GM19238 (cell line): ENCODE measurements around the gene RABGAP1L.
"Not testable (repeated sequence)": the region's sequence is repeated elsewhere in the genome, so short reads cannot be mapped to it uniquely, and the experiment has no call there.

ENCODE experiments used
- DNase-seq: peaks from one replicate; pipeline ENCODE4 v3.0.0; 2011; ENCODE audit warnings: low spot score; ENCODE audit not compliant: insufficient read length

RABGAP1L gene

DNA sequence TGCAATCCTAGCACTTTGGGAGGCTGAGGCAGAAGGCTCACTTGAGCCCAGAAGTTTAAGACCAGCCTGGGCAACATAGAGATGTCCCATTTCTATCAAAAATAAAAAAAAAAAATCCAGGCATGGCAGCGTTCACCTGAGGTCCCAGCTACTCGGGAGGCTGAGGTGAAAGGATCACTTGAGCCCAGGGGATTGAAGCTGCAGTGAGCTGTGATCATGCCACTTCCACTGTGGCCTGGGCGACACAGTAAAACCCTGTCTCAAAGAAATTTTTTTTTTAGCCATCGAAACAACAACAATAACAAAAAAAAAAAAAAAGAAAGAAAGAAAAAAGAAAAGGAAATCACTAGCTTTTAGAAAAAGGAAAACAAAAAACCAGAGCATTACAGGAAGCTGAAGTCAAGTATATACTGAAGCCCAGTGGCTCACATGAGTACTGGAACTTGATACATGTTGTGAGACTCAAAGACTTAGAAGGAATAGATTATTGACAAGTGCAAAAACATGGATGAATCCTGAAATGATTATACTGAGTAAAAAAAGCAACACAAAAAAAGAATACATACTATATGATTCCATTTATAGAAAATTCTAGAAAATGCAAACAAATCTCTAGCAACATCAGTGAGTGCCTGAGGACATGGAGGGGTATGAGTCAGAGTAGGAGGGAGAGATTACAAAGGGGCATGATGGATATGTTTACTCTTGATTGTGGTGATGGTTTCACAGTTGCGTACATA, 6.1 kb upstream of the RABGAP1L start:
- no peak for DNase-seq

DNA sequence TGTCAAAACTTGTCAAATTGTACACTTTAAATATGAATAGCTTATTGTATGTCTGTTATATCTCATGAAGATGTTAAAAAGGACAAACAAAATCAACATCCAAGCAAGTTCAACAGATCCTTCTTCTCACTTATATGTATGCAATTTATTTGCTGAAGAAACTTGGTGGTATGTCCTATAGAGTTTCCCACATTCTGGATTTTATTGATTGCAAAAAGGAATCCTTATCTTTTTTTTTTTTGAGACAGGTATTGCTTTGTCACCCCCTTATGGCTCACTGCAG, 5.6 kb upstream of the RABGAP1L start:
- no peak for DNase-seq

DNA sequence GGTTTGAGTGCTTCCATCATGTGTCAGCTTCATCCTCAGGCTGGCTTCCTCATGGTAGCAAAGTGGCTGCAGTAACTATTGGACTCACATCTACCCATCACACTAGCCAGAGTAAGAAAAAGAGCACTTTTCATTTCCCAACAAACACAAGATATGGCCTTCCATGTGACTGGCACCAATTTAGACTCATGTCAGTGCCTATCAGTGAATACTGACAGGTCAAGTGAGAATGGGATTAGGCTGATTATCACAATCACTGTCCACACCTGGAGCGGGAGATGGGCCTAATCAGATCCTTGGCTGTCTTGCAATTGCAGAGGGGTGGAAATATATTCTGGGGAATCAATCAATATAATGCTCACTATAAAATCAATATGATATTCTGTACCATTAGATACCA, 2.9 kb upstream of the RABGAP1L start:
- DNase-seq = no peak

DNA sequence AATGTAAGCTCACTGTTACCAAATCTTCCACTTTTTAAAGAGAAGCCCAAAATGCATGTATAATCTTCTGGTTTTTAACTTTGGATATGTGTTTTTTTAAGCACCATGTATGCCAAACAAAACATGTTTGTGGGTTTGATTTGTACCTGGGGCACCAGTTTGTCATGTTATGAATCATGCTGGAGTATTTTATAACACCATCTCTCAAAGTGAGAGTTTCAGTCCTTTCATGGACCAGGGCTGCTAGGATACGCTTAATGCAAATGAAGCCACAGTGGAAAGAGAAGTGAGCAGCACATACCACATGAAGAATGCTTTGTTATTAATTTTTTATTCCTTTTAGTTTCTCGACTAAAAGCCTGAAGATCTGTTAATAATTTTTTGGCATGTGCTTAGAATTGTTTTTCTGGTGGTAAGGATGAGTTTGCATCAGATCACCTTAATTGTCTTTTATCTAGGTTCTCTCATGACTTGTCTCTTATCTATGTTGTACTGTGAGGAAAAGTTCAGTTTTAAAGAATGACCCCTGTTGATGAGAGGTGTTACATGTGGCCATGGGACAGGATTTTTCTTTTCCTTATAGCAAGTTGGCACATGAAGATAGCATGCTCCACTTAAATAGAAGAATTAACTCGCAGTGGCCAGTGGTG, 2.0 kb upstream of the RABGAP1L start:
- peak; percentile 27 for DNase-seq

DNA sequence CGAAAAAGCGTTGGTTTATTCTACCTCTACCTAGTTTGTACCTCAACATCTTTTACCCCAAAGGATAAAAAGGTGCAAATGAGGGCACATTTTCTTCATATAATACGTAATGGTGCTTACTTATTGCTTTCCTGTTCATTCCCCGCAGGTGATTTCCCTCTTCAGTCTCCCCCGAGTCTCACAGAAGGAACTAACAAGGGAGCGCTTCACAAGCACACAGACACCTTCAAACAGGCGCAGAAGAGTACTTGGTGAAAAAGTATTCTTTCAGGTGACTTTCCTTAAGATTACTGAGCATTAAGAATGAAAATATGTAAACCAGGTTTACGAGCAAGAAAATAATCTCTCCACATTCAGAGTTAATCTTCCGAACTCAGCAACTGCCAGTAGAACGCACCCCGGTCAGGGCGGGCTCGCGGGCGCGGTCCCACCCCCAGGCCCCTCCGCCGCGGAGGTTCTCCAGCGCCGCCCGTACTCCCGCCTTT, 511 bp upstream of the RABGAP1L start:
- DNase-seq = peak; percentile 21

DNA sequence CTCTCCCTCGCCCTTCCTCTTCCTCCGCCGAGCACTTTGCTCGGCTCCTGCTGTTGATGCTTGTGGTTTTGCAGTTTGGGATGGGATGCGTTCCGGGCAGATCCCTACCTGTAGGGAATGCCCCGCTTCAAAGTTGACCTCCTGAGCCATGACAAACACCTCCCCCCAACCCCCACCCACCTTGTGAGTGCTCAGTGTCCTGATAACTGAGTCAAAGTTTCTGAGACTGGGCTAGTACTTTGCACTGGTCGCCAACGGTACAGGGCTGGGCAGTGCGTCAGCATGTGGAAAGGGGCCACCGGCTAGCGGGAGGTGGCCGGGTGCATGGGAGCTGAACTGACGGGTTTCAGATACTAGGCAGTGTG, 771 bp downstream of the RABGAP1L start:
- DNase-seq = no peak

DNA sequence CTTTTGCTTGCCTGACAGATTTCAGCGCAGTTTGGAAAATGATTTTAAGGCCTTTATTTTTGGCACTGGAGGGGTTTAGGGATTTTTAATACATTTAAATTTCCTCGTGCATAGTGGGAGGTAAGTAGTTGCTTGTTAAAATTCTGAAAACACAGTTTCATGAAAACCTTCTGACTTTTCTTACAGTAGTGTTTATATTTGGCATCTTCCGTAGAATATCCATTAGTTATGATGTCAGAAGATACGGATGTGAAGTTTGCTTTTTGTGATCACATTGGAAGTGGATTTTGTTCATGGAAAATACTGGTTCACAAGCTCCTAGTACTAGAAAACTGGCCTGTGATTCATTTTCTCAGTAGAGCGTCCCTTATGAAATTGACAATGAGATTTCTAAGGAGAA, 1.3 kb downstream of the RABGAP1L start:
- DNase-seq = no peak

DNA sequence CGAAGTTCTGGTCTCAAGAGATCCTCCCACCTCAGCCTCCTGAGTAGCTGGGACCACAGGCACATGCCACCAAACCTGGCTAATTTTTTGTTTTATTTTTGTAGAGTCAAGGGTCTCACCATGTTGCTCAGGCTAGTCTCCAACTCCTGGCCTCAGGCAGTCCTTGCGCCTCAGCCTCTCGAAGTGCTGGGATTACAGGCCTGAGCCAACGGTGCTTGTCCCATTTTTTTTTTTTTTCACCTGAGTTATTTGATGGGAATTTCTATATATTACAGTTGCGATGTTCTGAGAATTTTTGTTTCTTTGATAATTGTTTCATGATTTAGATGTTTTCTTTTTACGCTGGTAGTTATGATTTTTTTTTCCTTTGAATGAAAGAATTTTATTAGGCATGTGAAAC, 2.5 kb downstream of the RABGAP1L start:
- no peak for DNase-seq

DNA sequence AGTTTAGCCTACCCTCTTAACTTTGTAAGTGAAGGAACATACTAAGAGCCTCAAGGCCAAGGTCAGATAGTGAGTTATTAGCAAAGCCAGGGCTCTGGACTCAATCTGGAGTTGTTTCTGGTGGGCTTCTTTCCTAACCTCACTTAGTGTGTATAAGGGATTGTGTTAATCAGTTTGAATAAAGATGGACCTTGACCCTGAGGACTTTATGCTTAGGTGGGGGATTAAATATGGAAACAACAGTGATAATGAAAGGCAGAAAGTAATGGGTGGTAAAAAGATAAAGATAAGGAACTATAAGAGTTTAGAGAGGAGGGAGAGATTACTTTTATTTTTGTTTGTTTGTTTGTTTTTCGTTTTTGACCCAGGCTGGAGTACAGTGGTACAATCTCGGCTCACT, 5.5 kb downstream of the RABGAP1L start:
- DNase-seq = no peak

DNA sequence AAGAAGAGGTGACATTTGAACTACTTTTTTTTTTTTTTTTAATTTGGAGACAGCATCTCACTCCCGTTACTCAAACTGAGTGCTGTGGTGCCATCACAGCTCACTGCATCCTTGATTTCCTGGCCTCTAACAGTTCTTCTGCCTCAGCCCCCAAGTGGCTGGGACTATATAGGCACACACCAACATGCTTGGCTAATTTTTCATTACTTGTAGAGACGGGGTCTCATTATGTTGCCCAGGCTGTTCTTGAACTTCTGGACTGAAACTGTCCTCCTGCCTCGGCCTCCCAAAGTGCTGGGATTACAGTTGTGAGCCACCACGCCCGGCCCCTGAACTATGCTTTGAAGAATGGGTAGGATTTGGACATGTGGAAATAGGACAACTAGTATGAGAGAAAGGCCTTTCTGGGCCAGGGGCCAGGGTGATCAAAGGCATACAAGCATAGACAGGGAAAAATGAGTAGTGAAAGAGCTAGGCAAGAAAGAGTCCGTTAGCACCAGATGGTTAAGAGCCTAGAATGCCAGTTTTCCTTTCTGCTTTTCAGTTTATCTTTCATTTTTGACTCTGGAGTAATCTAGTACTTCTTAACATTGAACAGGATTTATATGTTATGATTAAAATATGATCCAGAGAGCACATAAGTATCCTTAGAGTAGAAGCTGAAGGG, 6.3 kb downstream of the RABGAP1L start:
- DNase-seq = no peak

DNA sequence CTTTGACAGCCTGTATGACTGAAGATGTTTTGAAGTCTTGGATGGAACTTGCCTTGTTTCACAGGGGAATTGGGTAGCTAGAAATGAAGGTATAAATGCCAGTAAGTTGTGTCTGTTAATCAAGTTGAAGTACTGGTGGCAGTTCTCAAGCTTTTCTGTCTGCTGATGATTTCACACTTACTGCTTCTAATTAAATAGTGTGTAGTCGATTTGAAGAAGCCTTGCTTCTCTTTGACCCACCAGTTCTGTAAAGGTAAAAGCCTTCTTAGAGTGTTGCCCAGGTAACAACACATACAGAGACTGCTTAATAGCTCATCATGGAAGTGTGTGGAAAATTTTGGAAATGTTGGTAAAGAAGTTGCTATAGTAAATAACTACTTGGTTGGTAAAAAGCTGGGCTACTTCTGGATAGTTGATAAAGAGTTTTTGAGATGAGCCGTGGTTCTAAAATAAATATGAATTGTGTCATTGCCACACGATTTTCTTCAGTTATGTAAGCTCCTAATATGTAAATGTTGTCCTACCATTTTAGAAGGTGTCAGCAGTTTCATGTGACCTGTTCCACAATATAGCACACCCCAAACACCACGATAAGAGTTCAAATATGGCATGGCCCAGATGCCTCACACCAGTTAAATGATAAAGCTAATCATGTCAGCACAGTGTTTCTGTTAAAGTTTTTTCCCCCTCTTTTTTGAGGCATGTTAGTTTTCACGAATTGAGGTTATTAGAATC, 7.4 kb downstream of the RABGAP1L start:
- no peak for DNase-seq

DNA sequence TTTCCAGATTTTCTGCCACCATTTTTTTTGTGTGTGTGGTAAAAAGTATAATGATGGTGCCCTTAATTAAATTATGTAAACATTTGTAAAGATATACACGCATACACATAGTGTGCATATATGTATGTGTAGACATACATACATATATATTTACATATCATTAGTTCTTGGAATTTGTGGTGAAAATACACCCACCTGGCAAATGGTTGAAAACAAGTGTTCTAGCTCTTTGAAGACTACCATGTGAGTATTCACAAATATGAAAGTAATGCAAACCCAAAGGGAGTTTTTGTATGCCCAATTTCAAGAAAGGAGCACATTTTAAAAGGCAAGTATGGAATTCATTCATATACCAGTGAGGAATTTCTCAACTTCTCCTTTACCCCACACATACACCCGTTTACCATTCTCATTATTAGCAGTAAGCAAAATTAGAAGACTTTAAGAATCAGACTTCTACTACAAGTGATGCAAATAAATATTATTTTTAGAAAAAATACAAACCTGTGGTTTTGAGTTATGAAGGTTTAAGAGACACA, 8.0 kb downstream of the RABGAP1L start:
- no peak for DNase-seq

DNA sequence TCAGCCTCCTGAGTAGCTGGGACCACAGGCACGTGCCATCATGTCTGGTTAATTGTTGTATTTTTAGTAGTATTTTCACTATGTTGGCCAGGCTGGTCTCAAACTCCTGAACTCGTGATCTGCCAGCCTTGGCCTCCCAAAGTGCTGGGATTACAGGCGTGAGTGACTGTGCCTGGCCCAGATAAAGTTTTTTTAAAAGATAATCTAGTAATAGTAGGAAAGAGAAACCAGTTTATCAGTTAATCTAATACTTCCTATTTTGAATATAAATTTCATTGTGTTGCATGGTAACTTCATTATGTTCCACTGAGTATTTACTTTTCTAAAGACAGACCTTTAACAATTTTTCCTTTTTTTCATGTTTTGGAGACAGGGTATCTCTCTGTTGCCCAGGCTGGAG, 10.0 kb downstream of the RABGAP1L start:
- DNase-seq = no peak

DNA sequence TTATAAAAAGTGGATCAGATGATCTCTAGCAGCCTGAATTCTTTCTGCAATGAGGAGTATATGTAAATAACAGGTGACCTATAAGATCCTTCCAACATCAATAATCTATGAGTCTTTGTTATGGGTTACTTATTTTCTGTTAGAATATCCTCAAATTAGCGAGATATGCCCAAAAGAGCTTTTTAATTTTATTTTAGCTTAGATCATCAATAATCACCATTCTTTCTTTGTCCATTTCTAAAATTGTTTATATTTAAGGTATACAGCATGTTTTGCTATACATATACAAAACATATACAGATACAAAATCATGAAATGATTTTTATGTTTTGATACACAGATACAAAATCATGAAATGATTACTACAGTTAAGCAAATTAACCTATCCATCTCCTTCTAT, 11.8 kb downstream of the RABGAP1L start:
- no peak for DNase-seq

DNA sequence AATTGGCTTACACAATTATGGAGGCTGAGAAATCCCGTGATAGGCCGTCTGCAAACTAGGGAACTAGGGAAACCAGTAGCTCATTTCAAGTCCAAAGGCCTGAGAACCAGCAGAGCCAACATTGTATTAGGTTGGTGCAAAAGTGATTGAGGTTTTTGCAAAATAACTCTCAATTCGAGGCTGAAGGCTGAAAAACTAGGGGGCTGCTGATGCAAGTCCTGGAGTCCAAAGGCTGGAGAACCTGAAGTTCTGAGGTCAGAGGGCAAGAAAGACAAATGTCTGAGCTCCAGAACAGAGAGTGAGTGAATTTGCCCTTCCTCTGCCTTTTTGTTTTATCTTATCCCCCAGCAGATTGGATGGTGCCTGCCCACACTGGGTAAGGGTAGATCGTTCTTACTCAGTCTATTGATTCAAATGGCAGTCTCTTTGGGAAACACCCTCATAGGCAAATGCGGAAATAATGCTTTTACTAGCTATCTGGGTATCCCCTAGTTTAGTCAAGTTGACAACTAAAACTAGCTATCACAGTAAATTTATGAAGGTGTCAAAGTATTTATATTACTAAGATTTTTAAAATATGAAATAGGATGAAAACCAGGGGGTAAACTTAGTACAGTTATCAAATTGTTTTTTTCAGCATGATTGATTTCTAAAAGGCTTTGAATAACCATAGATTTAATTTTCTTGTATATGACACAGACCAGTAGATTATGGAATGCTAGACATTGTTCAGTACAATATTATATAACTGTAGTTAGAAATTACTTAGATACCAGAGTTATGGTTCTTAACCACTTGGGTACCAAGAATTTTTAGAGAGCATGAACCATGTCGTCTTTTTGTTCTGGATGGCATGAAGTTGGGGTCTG, 15.4 kb downstream of the RABGAP1L start:
- no peak for DNase-seq

DNA sequence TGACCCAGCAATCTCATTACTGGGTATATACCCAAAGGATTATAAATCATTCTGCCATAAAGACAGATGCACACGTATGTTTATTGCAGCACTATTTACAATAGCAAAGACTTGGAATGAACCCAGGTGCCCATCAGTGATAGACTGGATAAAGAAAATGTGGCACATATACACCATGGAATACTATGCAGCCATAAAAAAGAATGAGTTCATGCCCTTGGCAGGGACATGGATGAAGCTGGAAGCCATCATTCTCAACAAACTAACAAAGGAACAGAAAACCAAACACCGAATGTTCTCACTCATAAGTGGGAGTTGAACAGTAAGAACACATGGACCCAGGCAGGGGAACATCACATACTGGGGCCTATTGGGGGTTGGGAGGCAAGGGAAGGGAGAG, 19.1 kb downstream of the RABGAP1L start:
- DNase-seq = not testable (repeated sequence)

DNA sequence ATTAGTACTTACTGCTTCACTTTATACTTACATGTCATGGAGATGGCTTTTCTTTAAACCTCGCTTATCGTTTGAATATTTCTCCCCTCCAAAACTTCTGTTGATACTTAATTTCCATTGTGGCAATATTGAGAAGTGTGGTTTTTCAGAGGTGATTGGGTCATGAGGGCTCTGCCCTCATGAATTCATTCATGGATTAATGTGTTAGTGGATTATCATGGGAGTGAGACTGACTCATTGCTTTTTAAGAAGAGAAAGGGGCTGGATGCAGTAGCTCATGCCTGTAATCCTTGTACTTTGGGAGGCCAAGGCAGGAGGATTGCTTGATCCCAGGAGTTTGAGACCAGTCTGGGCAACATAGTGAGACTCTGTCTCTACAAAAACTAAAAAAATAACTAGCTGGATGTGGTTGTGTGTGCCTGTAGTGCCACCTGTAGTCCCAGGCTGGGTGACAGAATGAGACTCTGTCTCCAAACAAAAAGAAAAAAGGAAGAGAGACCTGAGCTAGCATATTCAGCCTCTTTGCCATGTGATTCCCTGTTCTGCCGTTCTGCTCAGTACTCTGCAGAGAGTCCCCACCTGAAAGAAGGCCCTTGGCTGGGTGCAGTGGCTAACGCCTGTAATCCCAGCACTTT, 30.2 kb downstream of the RABGAP1L start:
- no peak for DNase-seq

DNA sequence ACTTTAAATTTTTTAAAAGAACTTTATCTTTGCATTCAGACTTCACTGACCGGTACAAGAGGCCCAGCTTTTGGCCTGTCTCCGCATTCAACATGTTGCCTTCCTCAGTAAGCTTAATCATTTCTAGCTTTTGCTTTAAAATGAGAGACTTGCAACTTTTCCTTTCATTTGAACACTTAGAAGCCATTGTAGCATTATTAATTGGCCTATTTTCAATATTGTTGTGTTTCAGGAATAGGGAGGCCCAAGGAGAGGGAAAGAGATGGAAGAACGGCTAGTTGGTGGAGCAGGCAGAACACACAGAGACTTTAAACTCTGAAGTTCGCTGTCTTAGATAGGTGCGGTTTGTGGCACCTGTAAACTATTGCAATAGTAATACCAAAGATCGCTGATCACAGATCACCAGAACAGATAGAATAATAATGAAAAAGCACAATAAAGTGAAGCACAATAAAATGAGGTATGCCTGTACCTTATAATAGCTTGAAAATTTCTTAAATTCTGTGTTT, 31.4 kb downstream of the RABGAP1L start:
- no peak for DNase-seq

DNA sequence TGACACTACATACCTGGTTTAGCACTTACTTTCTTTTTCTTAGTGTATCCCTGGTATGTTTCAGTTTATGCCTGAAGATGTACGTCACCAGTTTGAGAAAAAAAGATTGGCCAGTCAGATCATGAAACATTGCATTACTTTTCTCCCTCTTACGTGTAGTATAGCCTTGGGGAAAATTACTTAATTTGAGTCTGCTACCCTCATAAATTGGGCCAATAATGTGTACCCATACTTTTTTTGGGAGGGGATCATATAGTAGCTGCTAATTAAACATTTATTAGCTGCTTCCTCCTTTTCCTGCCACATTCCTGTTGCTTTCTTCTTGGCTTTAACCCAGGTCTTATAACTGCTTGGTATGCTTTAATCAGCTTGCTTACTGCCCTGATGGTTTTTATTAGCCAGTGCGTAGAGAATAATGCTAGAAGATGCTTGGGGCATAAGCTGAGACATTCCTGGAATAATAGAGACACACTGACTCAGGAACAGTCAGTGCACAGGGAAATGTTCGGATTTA, 32.1 kb downstream of the RABGAP1L start:
- DNase-seq = no peak

DNA sequence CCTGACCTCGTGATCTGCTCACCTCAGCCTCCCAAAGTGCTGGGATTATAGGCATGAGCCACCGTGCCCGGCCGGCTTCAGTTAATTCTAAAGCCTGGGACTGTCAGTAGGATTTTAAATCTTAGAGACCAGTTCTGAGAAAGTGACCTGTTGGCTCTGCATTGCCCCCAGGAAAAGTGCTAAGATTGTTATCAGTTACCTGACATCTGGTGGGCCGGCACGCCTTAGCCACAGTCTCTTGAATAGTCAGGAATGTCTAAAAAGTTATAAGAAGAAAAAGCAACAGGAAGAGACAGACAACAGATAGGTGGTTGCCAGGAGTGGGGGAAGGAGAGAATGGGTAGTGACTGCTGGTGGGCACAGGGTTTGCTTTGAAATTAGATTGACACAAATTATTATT, 35.1 kb downstream of the RABGAP1L start:
- no peak for DNase-seq
